DOHH2 (cell line): Measurements from ENCODE around the gene ZFPM1.
"Not testable (repeated sequence)": the region's sequence is repeated elsewhere in the genome, so short reads cannot be mapped to it uniquely, and the experiment has no call there.

Source experiments
- CTCF ChIP-seq: fragments of 200-600 bp; sonication (generic); IDR thresholded peaks from one replicate; pipeline ENCODE4 v1.5.1; 2014; ENCODE audit warnings: antibody characterized with exemption, mild to moderate bottlenecking, low read depth, low read length; ENCODE audit not compliant: poor library complexity, severe bottlenecking
- EZH2phosphoT487 ChIP-seq: fragments of 200-600 bp; sonication (generic); IDR thresholded peaks from 2 replicates; pipeline ENCODE4 v1.6.1; 2017; ENCODE audit warnings: borderline replicate concordance, mild to moderate bottlenecking, antibody characterized with exemption, low read length, moderate library complexity, mixed read lengths

- not testable (repeated sequence) for TF ChIP-seq CTCF, EZH2phosphoT487
Measured at GRCh38 chr16:88410297-88410968, 42.6 kb upstream of the ZFPM1 start.
